GM23338 (cell line): ENCODE measurements around the gene HGFAC. TPM values are rescaled to one million over a fixed set of nuclear protein-coding genes. Genes with fewer than 3 reads are reported as not detected.

Source experiments
- ATAC-seq: fragments of 200-7000 bp; cut with Tn5 transposase; 3 replicates; pipeline ENCODE4 v1.9.1; 2020
- DNase-seq: peaks from one replicate; pipeline ENCODE4 v3.0.0-alpha.2; 2015; ENCODE audit warnings: low spot score
- H2AFZ ChIP-seq: fragments of 200-600 bp; sonication (generic); 2 replicates; pipeline ENCODE4 v1.8.0; 2016; ENCODE audit warnings: antibody characterized with exemption, mild to moderate bottlenecking, moderate library complexity
- H3F3A ChIP-seq: fragments of 200-600 bp; sonication (generic); replicated peaks from 2 replicates; pipeline ENCODE4 v1.8.0; 2017; ENCODE audit warnings: antibody characterized with exemption, mixed run types, low read depth
- H3K27ac ChIP-seq: fragments of 200-600 bp; sonication (generic); 2 replicates; pipeline ENCODE4 v1.6.1; 2016; ENCODE audit warnings: low read depth
- H3K27me3 ChIP-seq: fragments of 200-600 bp; sonication (generic); 2 replicates; pipeline ENCODE4 v1.8.0; 2016; ENCODE audit warnings: mild to moderate bottlenecking, mixed run types, moderate library complexity; ENCODE audit not compliant: insufficient read depth
- H3K36me3 ChIP-seq: fragments of 200-600 bp; sonication (generic); 2 replicates; pipeline ENCODE4 v1.8.0; 2016; ENCODE audit warnings: mild to moderate bottlenecking; ENCODE audit not compliant: insufficient read depth
- H3K4me1 ChIP-seq: fragments of 200-600 bp; sonication (generic); 2 replicates; pipeline ENCODE4 v1.8.0; 2016; ENCODE audit warnings: mild to moderate bottlenecking, moderate library complexity; ENCODE audit not compliant: insufficient read depth
- H3K4me2 ChIP-seq: fragments of 200-600 bp; sonication (generic); 2 replicates; pipeline ENCODE4 v1.7.1; 2017; ENCODE audit warnings: mixed run types
- H3K4me3 ChIP-seq: fragments of 200-600 bp; sonication (generic); 2 replicates; pipeline ENCODE4 v1.6.1; 2016; ENCODE audit warnings: mixed run types
- H3K79me2 ChIP-seq: fragments of 200-600 bp; sonication (generic); replicated peaks from 2 replicates; pipeline ENCODE4 v1.8.0; 2017; ENCODE audit warnings: mild to moderate bottlenecking; ENCODE audit not compliant: insufficient read depth
- H3K9me2 ChIP-seq: fragments of 200-600 bp; sonication (generic); 2 replicates; pipeline ENCODE4 v1.8.0; 2017; ENCODE audit not compliant: insufficient read depth
- H4K20me1 ChIP-seq: fragments of 200-600 bp; sonication (generic); replicated peaks from 2 replicates; pipeline ENCODE4 v1.8.0; 2017; ENCODE audit warnings: mild to moderate bottlenecking; ENCODE audit not compliant: insufficient read depth
- H3K27ac Mint-ChIP-seq: 2 replicates; pipeline ENCODE4 v1.8.0; 2020; ENCODE audit warnings: inconsistent platforms, mild to moderate bottlenecking, moderate library complexity, mixed read lengths
- H3K27me3 Mint-ChIP-seq: 3 replicates; pipeline ENCODE4 v1.8.0; 2022; ENCODE audit warnings: low read depth, mild to moderate bottlenecking, moderate library complexity, mixed read lengths, inconsistent platforms; ENCODE audit not compliant: insufficient read depth, poor library complexity
- H3K36me3 Mint-ChIP-seq: 3 replicates; pipeline ENCODE4 v1.8.0; 2021; ENCODE audit warnings: low read depth, mild to moderate bottlenecking, inconsistent platforms, moderate library complexity, mixed read lengths
- H3K4me1 Mint-ChIP-seq: 3 replicates; pipeline ENCODE4 v1.8.0; 2020; ENCODE audit warnings: mild to moderate bottlenecking, inconsistent platforms, mixed read lengths
- H3K4me3 Mint-ChIP-seq: 3 replicates; pipeline ENCODE4 v1.8.0; 2021; ENCODE audit warnings: moderate library complexity, mild to moderate bottlenecking, inconsistent platforms, mixed read lengths
- H3K9me3 Mint-ChIP-seq: 3 replicates; pipeline ENCODE4 v1.8.0; 2020; ENCODE audit warnings: moderate library complexity, mild to moderate bottlenecking, inconsistent platforms, mixed read lengths
- EZH2phosphoT487 ChIP-seq: fragments of 200-600 bp; sonication (generic); IDR thresholded peaks from one replicate; pipeline ENCODE4 v1.8.1; 2018; ENCODE audit warnings: antibody characterized with exemption; ENCODE audit not compliant: unreplicated experiment
- NANOG ChIP-seq: IDR thresholded peaks from 2 replicates; pipeline ENCODE4 v1.6.1; 2016; ENCODE audit warnings: antibody characterized with exemption, borderline replicate concordance
- polyA plus RNA-seq: library from polyadenylated mRNA; unstranded; fragments of >200 nt; fragmentation: Nextera tagmentation; extraction: Ambion mirVana; gene quantifications from 2 replicates; pipeline ENCODE4 v1.2.1, GENCODE V29; 2016
- total RNA-seq: library from RNA; depleted of rRNA; stranded (reverse); fragments of >200 nt; shearing (Covaris generic); gene quantifications from 2 replicates; pipeline ENCODE4 v1.2.3, GENCODE V29; 2014
- TF ChIP-seq, protein P1 (sequence below): fragments of 250-450 bp; sonication (Bioruptor Pico); IDR thresholded peaks from 2 replicates; pipeline ENCODE4 v1.5.0; 2020; ENCODE audit warnings: mild to moderate bottlenecking, moderate library complexity

HGFAC gene
- total and polyA plus RNA-seq, 2 experiments from 2014 or later = 0.94 TPM; not detected in 1

DNA sequence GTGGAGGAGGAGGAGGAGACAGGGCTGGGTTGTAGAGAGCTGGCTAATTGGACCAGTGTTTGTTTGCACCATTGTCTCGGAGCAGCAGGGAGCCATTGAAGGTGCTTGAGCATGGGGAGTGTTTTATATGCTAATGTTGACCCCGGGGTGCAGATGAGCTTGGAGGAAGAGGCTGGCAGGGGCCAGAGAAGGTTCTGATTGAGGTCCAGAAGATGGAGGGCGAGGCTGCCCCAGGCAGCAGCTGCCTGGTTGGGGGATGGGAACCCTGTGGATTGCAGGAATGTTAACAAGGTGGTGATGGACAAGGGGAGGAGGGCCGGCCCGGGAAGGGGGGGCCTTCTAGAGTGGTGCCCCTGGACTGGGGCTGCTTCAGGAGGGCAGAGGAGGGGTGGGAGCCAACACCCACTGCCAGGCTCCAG, 39.4 kb downstream of the HGFAC start:
- peak overlapping the region; percentile 42; the same call in 2 of the 3 replicates for H3K4me3 Mint-ChIP-seq
- DNase-seq (no peak), ATAC-seq (peak; percentile 64)

More for the DNA sequence above, 39.4 kb downstream of the HGFAC start:
- H2AFZ ChIP-seq = no peak overlapping the region; the same call in 1 of the 2 replicates
- TF ChIP-seq, protein P1, sequence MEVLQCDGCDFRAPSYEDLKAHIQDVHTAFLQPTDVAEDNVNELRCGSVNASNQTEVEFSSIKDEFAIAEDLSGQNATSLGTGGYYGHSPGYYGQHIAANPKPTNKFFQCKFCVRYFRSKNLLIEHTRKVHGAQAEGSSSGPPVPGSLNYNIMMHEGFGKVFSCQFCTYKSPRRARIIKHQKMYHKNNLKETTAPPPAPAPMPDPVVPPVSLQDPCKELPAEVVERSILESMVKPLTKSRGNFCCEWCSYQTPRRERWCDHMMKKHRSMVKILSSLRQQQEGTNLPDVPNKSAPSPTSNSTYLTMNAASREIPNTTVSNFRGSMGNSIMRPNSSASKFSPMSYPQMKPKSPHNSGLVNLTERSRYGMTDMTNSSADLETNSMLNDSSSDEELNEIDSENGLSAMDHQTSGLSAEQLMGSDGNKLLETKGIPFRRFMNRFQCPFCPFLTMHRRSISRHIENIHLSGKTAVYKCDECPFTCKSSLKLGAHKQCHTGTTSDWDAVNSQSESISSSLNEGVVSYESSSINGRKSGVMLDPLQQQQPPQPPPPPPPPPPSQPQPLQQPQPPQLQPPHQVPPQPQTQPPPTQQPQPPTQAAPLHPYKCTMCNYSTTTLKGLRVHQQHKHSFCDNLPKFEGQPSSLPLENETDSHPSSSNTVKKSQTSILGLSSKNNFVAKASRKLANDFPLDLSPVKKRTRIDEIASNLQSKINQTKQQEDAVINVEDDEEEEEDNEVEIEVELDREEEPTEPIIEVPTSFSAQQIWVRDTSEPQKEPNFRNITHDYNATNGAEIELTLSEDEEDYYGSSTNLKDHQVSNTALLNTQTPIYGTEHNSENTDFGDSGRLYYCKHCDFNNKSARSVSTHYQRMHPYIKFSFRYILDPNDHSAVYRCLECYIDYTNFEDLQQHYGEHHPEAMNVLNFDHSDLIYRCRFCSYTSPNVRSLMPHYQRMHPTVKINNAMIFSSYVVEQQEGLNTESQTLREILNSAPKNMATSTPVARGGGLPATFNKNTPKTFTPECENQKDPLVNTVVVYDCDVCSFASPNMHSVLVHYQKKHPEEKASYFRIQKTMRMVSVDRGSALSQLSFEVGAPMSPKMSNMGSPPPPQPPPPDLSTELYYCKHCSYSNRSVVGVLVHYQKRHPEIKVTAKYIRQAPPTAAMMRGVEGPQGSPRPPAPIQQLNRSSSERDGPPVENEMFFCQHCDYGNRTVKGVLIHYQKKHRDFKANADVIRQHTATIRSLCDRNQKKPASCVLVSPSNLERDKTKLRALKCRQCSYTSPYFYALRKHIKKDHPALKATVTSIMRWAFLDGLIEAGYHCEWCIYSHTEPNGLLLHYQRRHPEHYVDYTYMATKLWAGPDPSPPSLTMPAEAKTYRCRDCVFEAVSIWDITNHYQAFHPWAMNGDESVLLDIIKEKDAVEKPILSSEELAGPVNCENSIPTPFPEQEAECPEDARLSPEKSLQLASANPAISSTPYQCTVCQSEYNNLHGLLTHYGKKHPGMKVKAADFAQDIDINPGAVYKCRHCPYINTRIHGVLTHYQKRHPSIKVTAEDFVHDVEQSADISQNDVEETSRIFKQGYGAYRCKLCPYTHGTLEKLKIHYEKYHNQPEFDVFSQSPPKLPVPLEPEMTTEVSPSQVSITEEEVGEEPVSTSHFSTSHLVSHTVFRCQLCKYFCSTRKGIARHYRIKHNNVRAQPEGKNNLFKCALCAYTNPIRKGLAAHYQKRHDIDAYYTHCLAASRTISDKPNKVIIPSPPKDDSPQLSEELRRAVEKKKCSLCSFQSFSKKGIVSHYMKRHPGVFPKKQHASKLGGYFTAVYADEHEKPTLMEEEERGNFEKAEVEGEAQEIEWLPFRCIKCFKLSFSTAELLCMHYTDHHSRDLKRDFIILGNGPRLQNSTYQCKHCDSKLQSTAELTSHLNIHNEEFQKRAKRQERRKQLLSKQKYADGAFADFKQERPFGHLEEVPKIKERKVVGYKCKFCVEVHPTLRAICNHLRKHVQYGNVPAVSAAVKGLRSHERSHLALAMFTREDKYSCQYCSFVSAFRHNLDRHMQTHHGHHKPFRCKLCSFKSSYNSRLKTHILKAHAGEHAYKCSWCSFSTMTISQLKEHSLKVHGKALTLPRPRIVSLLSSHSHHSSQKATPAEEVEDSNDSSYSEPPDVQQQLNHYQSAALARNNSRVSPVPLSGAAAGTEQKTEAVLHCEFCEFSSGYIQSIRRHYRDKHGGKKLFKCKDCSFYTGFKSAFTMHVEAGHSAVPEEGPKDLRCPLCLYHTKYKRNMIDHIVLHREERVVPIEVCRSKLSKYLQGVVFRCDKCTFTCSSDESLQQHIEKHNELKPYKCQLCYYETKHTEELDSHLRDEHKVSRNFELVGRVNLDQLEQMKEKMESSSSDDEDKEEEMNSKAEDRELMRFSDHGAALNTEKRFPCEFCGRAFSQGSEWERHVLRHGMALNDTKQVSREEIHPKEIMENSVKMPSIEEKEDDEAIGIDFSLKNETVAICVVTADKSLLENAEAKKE (CRISPR knock-in tag) = peak; percentile 78
- TF ChIP-seq NANOG (peak; percentile 47; the same call in 1 of the 2 replicates), EZH2phosphoT487 (no peak)
- H3F3A ChIP-seq = peaks cover 4% of the 10 kb centered on the region; the same call in 1 of the 2 replicates
- Mint-ChIP-seq H3K27me3 (peaks cover 68% of the 10 kb centered on the region), H3K36me3 (no peaks in the 10 kb centered on the region), H3K4me1 (peaks cover 16% of the 10 kb centered on the region), H3K27ac (no peak overlapping the region), H3K9me3 (no peaks in the 10 kb centered on the region)
- H3K9me2 ChIP-seq = no peaks in the 10 kb centered on the region
- peak overlapping the region; percentile 43 for H3K4me3 ChIP-seq
- peak overlapping the region; percentile 77 for H3K4me2 ChIP-seq
- no peaks in the 10 kb centered on the region; the same call in 1 of the 2 replicates for H4K20me1 ChIP-seq
- no peaks in the 10 kb centered on the region for H3K36me3 ChIP-seq
- no peak overlapping the region for H3K27ac ChIP-seq
- H3K27me3 ChIP-seq = peaks cover 69% of the 10 kb centered on the region
- H3K4me1 ChIP-seq = peaks cover 21% of the 10 kb centered on the region
- H3K79me2 ChIP-seq = no peaks in the 10 kb centered on the region
